HTR-8/SVneo (cell line): ENCODE results near the gene GATAD2B.
A peak's percentile ranks its signal among the peaks of the same experiment; 100 is the strongest.
"Not testable (repeated sequence)": the region's sequence is repeated elsewhere in the genome, so short reads cannot be mapped to it uniquely, and the experiment has no call there.

Source experiments
- DNase-seq: peaks from one replicate; pipeline ENCODE4 v3.0.0; 2011; ENCODE audit warnings: low spot score, mixed read lengths; ENCODE audit not compliant: insufficient read length
- FAIRE-seq: peaks from 2 replicates; lab custom pipeline; 2011; peaks lifted over from hg19 to GRCh38; lab: Jason Lieb, UNC

The GATAD2B gene

GRCh38 chr1:153845158-153845557, 77.6 kb downstream of the GATAD2B start:
- no peak for DNase-seq
- no peak for FAIRE-seq

DNA sequence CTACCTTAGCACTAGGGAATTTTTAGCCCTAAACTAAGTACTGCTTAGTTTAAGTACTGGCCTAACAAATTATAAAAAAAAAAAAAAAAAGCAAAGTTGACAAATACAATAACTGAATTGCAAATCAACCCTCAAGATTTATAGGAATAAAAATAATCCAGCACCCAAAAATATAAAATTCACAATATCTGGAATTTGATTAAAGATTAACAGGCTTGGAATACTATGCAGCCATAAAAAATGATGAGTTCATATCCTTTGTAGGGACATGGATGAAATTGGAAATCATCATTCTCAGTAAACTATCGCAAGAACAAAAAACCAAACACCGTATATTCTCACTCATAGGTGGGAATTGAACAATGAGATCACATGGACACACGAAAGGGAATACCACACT, 78.4 kb downstream of the GATAD2B start:
- not testable (repeated sequence) for FAIRE-seq, DNase-seq

DNA sequence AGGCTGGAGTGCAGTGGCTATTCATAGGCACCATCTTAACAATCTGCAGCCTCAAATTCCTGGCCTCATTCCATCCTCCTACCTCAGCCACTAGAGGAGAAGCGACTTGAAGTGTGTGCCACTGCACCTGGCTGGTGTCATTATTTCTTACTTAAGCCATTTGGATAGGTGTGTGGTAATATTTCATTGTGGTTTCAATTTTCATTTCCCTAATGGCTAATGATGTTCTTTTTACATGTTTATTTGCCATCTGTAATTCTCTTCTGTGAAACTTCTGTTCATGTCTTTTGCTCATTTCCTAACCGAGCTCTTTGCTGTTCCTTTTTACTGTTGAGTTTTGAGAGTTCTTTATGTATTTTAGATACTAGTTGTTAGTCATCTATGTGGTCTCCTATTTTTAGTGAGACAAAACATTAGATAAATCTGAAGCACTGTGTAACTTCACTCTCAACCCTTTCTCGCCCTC, 80.7 kb downstream of the GATAD2B start:
- FAIRE-seq (no peak), DNase-seq (no peak)

GRCh38 chr1:153841463-153841994, 81.2 kb downstream of the GATAD2B start:
- FAIRE-seq, result no peak
- DNase-seq, result no peak

- not testable (repeated sequence) for FAIRE-seq, DNase-seq
Observed at GRCh38 chr1:153840774-153841173, 82.0 kb downstream of the GATAD2B start.

- not testable (repeated sequence) for FAIRE-seq, DNase-seq
Observed at GRCh38 chr1:153833968-153834367, 88.8 kb downstream of the GATAD2B start.

DNA sequence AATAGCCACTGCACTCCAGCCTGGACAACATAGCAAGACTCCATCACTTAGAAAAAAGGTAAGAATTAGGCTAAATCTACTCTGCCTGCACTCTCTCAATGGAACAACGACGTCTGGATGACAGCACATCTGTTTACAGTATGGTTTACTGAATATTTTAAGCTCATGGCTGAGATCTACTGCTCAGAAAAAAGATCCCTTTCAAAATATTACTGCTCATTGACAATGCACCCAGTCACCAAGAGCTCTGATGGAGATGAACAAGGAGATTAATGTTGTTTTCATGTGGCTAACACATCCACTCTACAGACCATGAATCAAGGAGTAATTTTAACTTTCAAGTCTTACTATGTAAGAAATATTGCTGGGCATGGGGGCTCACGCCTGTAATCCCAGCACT, 89.6 kb downstream of the GATAD2B start:
- DNase-seq, result no peak
- FAIRE-seq, result no peak

- DNase-seq, result no peak
Observed at GRCh38 chr1:153832293-153832692, 90.5 kb downstream of the GATAD2B start.

GRCh38 chr1:153831026-153831425, 91.7 kb downstream of the GATAD2B start:
- no peak for DNase-seq
- FAIRE-seq, result no peak

More at GRCh38 chr1:153832293-153832692, 90.5 kb downstream of the GATAD2B start:
- no peak for FAIRE-seq

- FAIRE-seq, result no peak
- DNase-seq, result no peak
Observed at GRCh38 chr1:153827168-153827964, 95.4 kb downstream of the GATAD2B start.

- DNase-seq (no peak), FAIRE-seq (no peak)
Observed at GRCh38 chr1:153818876-153819275, 103.9 kb downstream of the GATAD2B start.

- DNase-seq, result no peak
- FAIRE-seq, result no peak
Observed at GRCh38 chr1:153816283-153816889, 106.4 kb downstream of the GATAD2B start.

DNA sequence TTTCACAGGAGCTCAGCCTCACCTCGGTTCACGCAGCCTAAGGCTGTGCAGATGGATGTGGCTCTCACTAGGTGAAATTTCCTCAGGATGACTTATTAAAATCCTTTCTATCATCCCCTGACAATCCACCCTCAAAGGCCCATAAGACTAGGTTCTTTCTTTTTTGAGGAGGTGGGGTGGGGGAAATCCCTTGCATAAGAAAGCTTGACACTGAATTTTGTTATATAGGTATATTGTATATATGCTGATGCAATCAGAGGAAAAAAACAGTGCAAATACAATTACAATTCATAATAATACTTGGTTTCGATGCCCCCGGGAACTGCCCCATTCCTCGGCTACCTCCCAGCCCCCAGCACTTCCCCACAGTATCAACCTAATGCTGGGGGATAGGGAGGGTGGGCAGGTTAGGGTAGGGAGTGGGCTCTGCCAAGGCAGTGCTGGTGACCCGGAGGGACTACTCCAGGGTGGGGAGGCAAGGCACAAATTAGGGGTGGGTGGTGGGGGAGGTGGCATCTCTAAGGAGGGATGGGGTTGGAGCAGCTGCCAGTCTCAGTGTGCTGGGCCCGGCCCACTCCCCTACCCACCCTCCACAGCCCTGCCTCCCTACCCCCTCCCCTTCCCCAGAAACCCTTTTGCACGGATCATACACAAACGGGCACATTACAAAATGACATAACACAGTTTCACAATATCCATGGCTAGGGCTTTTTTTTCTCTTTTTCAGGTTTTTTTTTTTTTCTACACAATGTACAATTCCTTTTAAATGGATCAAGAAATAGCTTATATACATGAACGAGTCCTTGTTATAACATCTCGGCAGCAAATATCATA, 116.7 kb downstream of the GATAD2B start:
- no peak for FAIRE-seq

GRCh38 chr1:153805042-153805745, 117.6 kb downstream of the GATAD2B start:
- DNase-seq (peak; percentile 52), FAIRE-seq (no peak)

More for the DNA sequence above, 116.7 kb downstream of the GATAD2B start:
- DNase-seq, result no peak

DNA sequence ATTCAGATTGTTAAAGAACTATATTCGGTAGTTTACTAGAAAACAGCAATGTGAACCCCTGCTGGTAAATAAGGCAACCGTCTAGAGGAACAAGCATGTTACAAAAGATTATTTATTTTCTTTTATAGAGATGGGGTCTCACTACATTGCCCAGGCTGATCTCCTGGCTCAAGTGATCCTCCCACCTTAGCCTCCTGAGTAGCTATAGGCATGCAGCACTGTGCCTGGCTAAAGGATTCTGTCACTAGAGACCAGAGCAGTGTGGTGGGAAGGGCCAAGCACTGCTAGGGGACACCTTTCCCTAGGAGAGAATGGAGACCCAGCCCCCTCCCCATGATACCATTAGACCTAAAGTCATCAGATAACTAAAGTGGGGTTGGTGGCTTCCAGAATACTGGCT, 118.7 kb downstream of the GATAD2B start:
- DNase-seq (no peak), FAIRE-seq (no peak)

GRCh38 chr1:153803470-153804056, 119.2 kb downstream of the GATAD2B start:
- FAIRE-seq, result no peak
- DNase-seq, result no peak

DNA sequence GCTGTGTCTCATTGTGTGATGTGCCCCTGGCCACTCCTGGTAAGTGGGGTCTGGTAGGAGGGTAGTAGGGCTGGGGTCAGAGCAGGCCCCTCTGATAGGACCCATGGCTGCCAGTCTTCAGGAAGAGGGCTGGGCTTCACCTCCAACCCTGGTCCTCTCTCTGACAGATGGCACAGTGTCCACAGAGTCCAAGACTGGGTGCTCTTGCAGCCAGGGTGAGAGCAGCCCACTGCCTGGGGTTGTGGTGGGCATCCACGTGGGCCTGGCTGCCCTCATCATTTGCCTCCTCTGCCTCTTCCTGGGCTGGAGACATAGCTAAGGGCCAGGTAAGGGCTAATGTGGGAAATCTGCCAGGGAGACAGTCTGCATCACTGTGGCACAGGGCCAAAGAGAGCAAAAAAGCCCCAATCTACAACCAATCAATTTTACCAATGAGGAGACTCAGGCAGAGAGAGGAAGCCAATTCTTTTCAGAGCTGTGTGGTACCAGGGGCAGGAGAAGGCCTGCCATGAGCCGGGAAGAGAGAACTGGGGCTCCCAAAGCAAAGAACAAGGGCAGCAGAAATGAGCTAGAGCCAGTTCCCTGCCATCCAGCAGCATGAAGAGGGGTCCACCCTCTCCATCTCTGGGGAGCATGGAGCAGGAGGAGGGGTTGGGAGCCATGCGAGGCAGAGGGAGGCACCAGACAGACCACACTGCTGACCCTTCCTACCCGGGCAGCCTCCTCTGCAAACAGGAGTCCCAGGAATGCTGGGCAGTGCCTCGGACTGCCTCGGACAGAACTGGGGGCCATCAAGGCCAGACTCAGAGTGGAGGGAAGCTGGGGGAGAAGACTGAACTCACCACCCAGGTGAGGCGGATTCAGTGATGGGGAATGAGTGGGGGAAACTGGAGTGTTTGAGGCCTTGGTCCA, 120.7 kb downstream of the GATAD2B start:
- FAIRE-seq, result no peak
- DNase-seq, result no peak

GRCh38 chr1:153801028-153801625, 121.6 kb downstream of the GATAD2B start:
- no peak for DNase-seq

More at GRCh38 chr1:153801028-153801625, 121.6 kb downstream of the GATAD2B start:
- FAIRE-seq, result no peak
